Measurements from ENCODE around the gene AURKAIP1. TPM values are rescaled to one million over a fixed set of nuclear protein-coding genes. Genes with fewer than 3 reads are reported as not detected.

AURKAIP1 gene
- total and polyA plus RNA-seq, 9 of the 15 experiments (the other 6 are each of a cell fraction or from before 2014, with no cell fraction given) = 7.8 to 478 (median 92.0) TPM

Small RNA genes lying within 50 kb of the gene (microRNA-seq; reads per million reads assigned to microRNA genes)
- gene MIR6808 (ENCODE audit: borderline microRNAs expressed) = 0.27 reads per million

Other genes starting within 250 kb of the AURKAIP1 start
Only the 7 nearest of the 26 such genes appear.
- 21.6 and 33.4 TPM in 2 replicates for gene CPTP, start 50.4 kb downstream of the AURKAIP1 start, total RNA-seq (2014; rRNA removed)
- 3.0 and 3.5 TPM in 2 replicates for gene CPTP, start 50.4 kb downstream of the AURKAIP1 start, total RNA-seq (2014; rRNA removed; fragmentation: Illumina TruSeq; extraction: Trizol)
- 8.4 and 10.1 TPM in 2 replicates for gene CPTP, start 50.4 kb downstream of the AURKAIP1 start, total RNA-seq (2015; rRNA removed; fragmentation: Illumina TruSeq; extraction: Trizol)
- 25.4 and 25.8 TPM in 2 replicates for gene CPTP, start 50.4 kb downstream of the AURKAIP1 start, total RNA-seq (2021)
- 3.5 and 5.7 TPM in 2 replicates for gene CPTP, start 50.4 kb downstream of the AURKAIP1 start, polyA plus RNA-seq (2011; rRNA removed)
- 2.7 and 9.1 TPM in 2 replicates for gene CPTP, start 50.4 kb downstream of the AURKAIP1 start, polyA plus RNA-seq (2014; fragmentation: Illumina TruSeq; extraction: Trizol)
- under 1 TPM; 0.11 to 0.20 TPM for gene CPTP, start 50.4 kb downstream of the AURKAIP1 start, polyA plus RNA-seq (2014; fragmentation: Nextera tagmentation; extraction: Ambion mirVana)
- 12.4 and 12.9 TPM in 2 replicates for gene CPTP, start 50.4 kb downstream of the AURKAIP1 start, polyA plus RNA-seq (2014; rRNA removed)
- gene TAS1R3, start 43.9 kb downstream of the AURKAIP1 start, total RNA-seq (2014; rRNA removed) = 0.12 TPM in 1 of 2 replicates, not detected in the other
- gene TAS1R3, start 43.9 kb downstream of the AURKAIP1 start, total RNA-seq (2014; rRNA removed; fragmentation: Illumina TruSeq; extraction: Trizol) = not detected in 2 replicates
- gene TAS1R3, start 43.9 kb downstream of the AURKAIP1 start, total RNA-seq (2015; rRNA removed; fragmentation: Illumina TruSeq; extraction: Trizol) = 0.04 TPM in 1 of 2 replicates, not detected in the other
- gene TAS1R3, start 43.9 kb downstream of the AURKAIP1 start, total RNA-seq (2021) = 0.07 and 0.09 TPM in 2 replicates
- 0.05 TPM in 1 of 2 replicates, not detected in the other for gene TAS1R3, start 43.9 kb downstream of the AURKAIP1 start, polyA plus RNA-seq (2011; rRNA removed)
- not detected in 2 replicates for gene TAS1R3, start 43.9 kb downstream of the AURKAIP1 start, polyA plus RNA-seq (2014; fragmentation: Illumina TruSeq; extraction: Trizol)
- gene TAS1R3, start 43.9 kb downstream of the AURKAIP1 start, polyA plus RNA-seq (2014; fragmentation: Nextera tagmentation; extraction: Ambion mirVana) = not detected
- gene TAS1R3, start 43.9 kb downstream of the AURKAIP1 start, polyA plus RNA-seq (2014; rRNA removed) = 0.03 and 0.13 TPM in 2 replicates
- gene DVL1, start 25.8 kb downstream of the AURKAIP1 start, total RNA-seq (2014; rRNA removed) = 135 and 143 TPM in 2 replicates
- 3.5 and 6.3 TPM in 2 replicates for gene DVL1, start 25.8 kb downstream of the AURKAIP1 start, total RNA-seq (2014; rRNA removed; fragmentation: Illumina TruSeq; extraction: Trizol)
- 50.9 and 51.7 TPM in 2 replicates for gene DVL1, start 25.8 kb downstream of the AURKAIP1 start, total RNA-seq (2015; rRNA removed; fragmentation: Illumina TruSeq; extraction: Trizol)
- gene DVL1, start 25.8 kb downstream of the AURKAIP1 start, total RNA-seq (2021) = 106 and 118 TPM in 2 replicates
- 24.3 and 42.1 TPM in 2 replicates for gene DVL1, start 25.8 kb downstream of the AURKAIP1 start, polyA plus RNA-seq (2011; rRNA removed)
- 13.9 and 43.4 TPM in 2 replicates for gene DVL1, start 25.8 kb downstream of the AURKAIP1 start, polyA plus RNA-seq (2014; fragmentation: Illumina TruSeq; extraction: Trizol)
- under 1 TPM; 0.62 to 0.63 TPM for gene DVL1, start 25.8 kb downstream of the AURKAIP1 start, polyA plus RNA-seq (2014; fragmentation: Nextera tagmentation; extraction: Ambion mirVana)
- 119 and 136 TPM in 2 replicates for gene DVL1, start 25.8 kb downstream of the AURKAIP1 start, polyA plus RNA-seq (2014; rRNA removed)
- gene MXRA8, start 16.7 kb downstream of the AURKAIP1 start, total RNA-seq (2014; rRNA removed) = 7.3 and 12.4 TPM in 2 replicates
- gene MXRA8, start 16.7 kb downstream of the AURKAIP1 start, total RNA-seq (2014; rRNA removed; fragmentation: Illumina TruSeq; extraction: Trizol) = 2.1 and 2.7 TPM in 2 replicates
- 4.8 and 5.5 TPM in 2 replicates for gene MXRA8, start 16.7 kb downstream of the AURKAIP1 start, total RNA-seq (2015; rRNA removed; fragmentation: Illumina TruSeq; extraction: Trizol)
- gene MXRA8, start 16.7 kb downstream of the AURKAIP1 start, total RNA-seq (2021) = 9.1 and 10.8 TPM in 2 replicates
- 2.9 and 9.0 TPM in 2 replicates for gene MXRA8, start 16.7 kb downstream of the AURKAIP1 start, polyA plus RNA-seq (2011; rRNA removed)
- 6.3 and 9.2 TPM in 2 replicates for gene MXRA8, start 16.7 kb downstream of the AURKAIP1 start, polyA plus RNA-seq (2014; fragmentation: Illumina TruSeq; extraction: Trizol)
- under 1 TPM; 0.66 to 0.83 TPM for gene MXRA8, start 16.7 kb downstream of the AURKAIP1 start, polyA plus RNA-seq (2014; fragmentation: Nextera tagmentation; extraction: Ambion mirVana)
- gene MXRA8, start 16.7 kb downstream of the AURKAIP1 start, polyA plus RNA-seq (2014; rRNA removed) = 11.3 and 13.1 TPM in 2 replicates
- gene CCNL2, start 24.1 kb upstream of the AURKAIP1 start, total RNA-seq (2014; rRNA removed) = 147 and 176 TPM in 2 replicates
- 65.1 and 66.7 TPM in 2 replicates for gene CCNL2, start 24.1 kb upstream of the AURKAIP1 start, total RNA-seq (2014; rRNA removed; fragmentation: Illumina TruSeq; extraction: Trizol)
- 91.0 and 94.5 TPM in 2 replicates for gene CCNL2, start 24.1 kb upstream of the AURKAIP1 start, total RNA-seq (2015; rRNA removed; fragmentation: Illumina TruSeq; extraction: Trizol)
- gene CCNL2, start 24.1 kb upstream of the AURKAIP1 start, total RNA-seq (2021) = 141 and 167 TPM in 2 replicates
- gene CCNL2, start 24.1 kb upstream of the AURKAIP1 start, polyA plus RNA-seq (2011; rRNA removed) = 236 and 265 TPM in 2 replicates
- gene CCNL2, start 24.1 kb upstream of the AURKAIP1 start, polyA plus RNA-seq (2014; fragmentation: Illumina TruSeq; extraction: Trizol) = 81.0 and 89.7 TPM in 2 replicates
- 1 to 10 TPM; 2.8 to 5.6 TPM for gene CCNL2, start 24.1 kb upstream of the AURKAIP1 start, polyA plus RNA-seq (2014; fragmentation: Nextera tagmentation; extraction: Ambion mirVana)
- gene CCNL2, start 24.1 kb upstream of the AURKAIP1 start, polyA plus RNA-seq (2014; rRNA removed) = 245 and 287 TPM in 2 replicates
- 352 and 355 TPM in 2 replicates for gene MRPL20, start 32.1 kb upstream of the AURKAIP1 start, total RNA-seq (2014; rRNA removed)
- 208 and 222 TPM in 2 replicates for gene MRPL20, start 32.1 kb upstream of the AURKAIP1 start, total RNA-seq (2014; rRNA removed; fragmentation: Illumina TruSeq; extraction: Trizol)
- 205 and 216 TPM in 2 replicates for gene MRPL20, start 32.1 kb upstream of the AURKAIP1 start, total RNA-seq (2015; rRNA removed; fragmentation: Illumina TruSeq; extraction: Trizol)
- 224 and 229 TPM in 2 replicates for gene MRPL20, start 32.1 kb upstream of the AURKAIP1 start, total RNA-seq (2021)
- 144 and 187 TPM in 2 replicates for gene MRPL20, start 32.1 kb upstream of the AURKAIP1 start, polyA plus RNA-seq (2011; rRNA removed)
- 180 and 264 TPM in 2 replicates for gene MRPL20, start 32.1 kb upstream of the AURKAIP1 start, polyA plus RNA-seq (2014; fragmentation: Illumina TruSeq; extraction: Trizol)
- gene MRPL20, start 32.1 kb upstream of the AURKAIP1 start, polyA plus RNA-seq (2014; fragmentation: Nextera tagmentation; extraction: Ambion mirVana) = 100 to 1,000 TPM; 570 to 671 TPM
- 420 and 491 TPM in 2 replicates for gene MRPL20, start 32.1 kb upstream of the AURKAIP1 start, polyA plus RNA-seq (2014; rRNA removed)
- gene ANKRD65, start 46.1 kb upstream of the AURKAIP1 start, total RNA-seq (2014; rRNA removed) = not detected in 2 replicates
- gene ANKRD65, start 46.1 kb upstream of the AURKAIP1 start, total RNA-seq (2014; rRNA removed; fragmentation: Illumina TruSeq; extraction: Trizol) = not detected in 2 replicates
- not detected in 2 replicates for gene ANKRD65, start 46.1 kb upstream of the AURKAIP1 start, total RNA-seq (2015; rRNA removed; fragmentation: Illumina TruSeq; extraction: Trizol)
- gene ANKRD65, start 46.1 kb upstream of the AURKAIP1 start, total RNA-seq (2021) = not detected in 2 replicates
- gene ANKRD65, start 46.1 kb upstream of the AURKAIP1 start, polyA plus RNA-seq (2011; rRNA removed) = not detected in 2 replicates
- gene ANKRD65, start 46.1 kb upstream of the AURKAIP1 start, polyA plus RNA-seq (2014; fragmentation: Illumina TruSeq; extraction: Trizol) = not detected in 2 replicates
- gene ANKRD65, start 46.1 kb upstream of the AURKAIP1 start, polyA plus RNA-seq (2014; fragmentation: Nextera tagmentation; extraction: Ambion mirVana) = not detected
- not detected in 2 replicates for gene ANKRD65, start 46.1 kb upstream of the AURKAIP1 start, polyA plus RNA-seq (2014; rRNA removed)

All from K562 (cell line).